Astrocyte of the cerebellum (primary cell): ENCODE results near the gene FOXP3.

Experiments
- DNase-seq: peaks from one replicate; pipeline ENCODE4 v3.0.0-alpha.2; 2011; ENCODE audit warnings: low read depth
- H3K4me3 ChIP-seq: 2 replicates; pipeline ENCODE4 v1.5.1; 2011; ENCODE audit warnings: mild to moderate bottlenecking, low read depth, low read length, moderate library complexity
- CTCF ChIP-seq: IDR thresholded peaks from 2 replicates; pipeline ENCODE4 v1.5.1; 2012; ENCODE audit warnings: low read length, low read depth, moderate library complexity, mild to moderate bottlenecking; ENCODE audit errors: missing control alignments
- in situ Hi-C: cut with HindIII; loops from 2 replicates; pipeline ENCODE4 v1.10.0; 2017; ENCODE audit warnings: low sequenced_read_pairs

FOXP3 gene

GRCh38 chrX:49286136-49286535 lies 21.6 kb upstream of the FOXP3 start:
- H3K4me3 ChIP-seq = no peak overlapping the region
- in situ Hi-C loops = no loop called here
- no peak for TF ChIP-seq CTCF
- DNase-seq = no peak

- H3K4me3 ChIP-seq = no peak overlapping the region
- in situ Hi-C loops = no loop called here
- TF ChIP-seq CTCF = no peak
- no peak for DNase-seq
These were observed 19.7 kb upstream of the FOXP3 start for GRCh38 chrX:49284212-49284611.

- H3K4me3 ChIP-seq = no peak overlapping the region
- DNase-seq = no peak
- in situ Hi-C loops = no loop called here
- peak; percentile 34 for TF ChIP-seq CTCF
These were observed 18.1 kb upstream of the FOXP3 start for GRCh38 chrX:49282647-49283011.

GRCh38 chrX:49278081-49278480 lies 13.6 kb upstream of the FOXP3 start:
- in situ Hi-C loops = no loop called here
- no peak for TF ChIP-seq CTCF
- no peak for DNase-seq
- H3K4me3 ChIP-seq = no peak overlapping the region

DNA sequence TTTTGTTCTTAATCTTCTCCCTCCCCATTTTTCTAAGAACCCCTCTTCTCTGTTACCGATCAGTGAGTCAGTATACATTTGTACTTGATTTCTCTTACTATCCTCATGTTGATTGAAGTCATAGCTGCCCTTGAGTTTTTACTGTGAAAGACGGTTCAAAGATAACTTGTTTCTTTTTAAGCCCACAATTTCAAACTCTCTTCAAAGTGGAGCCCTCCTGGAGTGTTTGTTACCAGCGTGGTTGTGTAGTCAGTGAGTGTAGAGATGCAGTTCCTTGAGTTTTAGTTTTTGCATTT lies 13.0 kb upstream of the FOXP3 start:
- DNase-seq = no peak
- in situ Hi-C loops = no loop called here
- TF ChIP-seq CTCF = no peak
- no peak overlapping the region for H3K4me3 ChIP-seq

DNA sequence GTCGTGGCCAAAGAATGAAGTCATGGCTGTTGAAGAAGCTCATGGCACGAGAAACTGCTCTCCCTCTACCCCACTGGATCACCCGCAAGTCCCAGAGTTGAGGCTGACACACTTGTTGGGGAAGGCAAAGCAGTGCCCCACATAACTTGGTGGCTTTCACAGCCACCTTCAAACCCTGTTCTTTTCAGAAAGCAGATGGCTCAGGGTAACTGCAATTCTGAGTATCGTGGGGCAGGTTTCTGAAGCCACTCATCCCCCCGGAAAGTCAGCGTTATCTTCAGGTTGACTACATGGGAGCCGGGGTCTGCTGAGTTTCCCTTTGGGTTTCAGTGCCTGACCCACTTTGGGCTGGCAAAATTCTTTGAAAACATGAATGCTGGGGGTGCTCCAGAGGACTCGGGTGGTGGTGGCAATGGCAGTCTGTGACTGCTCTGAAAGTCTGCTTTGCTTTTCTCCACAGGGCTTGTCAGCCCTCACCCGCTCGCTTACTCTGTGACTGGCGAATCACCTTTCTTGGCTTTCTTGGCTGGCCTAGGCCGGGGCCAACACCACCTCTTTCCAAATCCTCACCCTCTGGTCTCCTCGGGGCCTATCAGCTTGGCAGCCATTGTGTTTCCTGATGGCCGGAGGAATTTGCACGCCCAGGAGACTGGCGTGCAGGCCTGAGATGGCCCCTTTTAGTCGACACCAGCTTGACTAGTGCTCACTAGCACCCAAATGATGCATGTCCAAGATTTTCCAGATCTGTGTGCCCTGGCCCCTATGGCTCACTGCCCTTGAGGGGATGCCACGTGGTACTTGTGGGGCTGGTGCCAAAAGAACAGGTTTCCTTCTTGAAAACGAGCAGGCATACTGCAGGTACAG lies 12.4 kb upstream of the FOXP3 start:
- no peak overlapping the region for H3K4me3 ChIP-seq
- in situ Hi-C loops = no loop called here
- TF ChIP-seq CTCF = no peak
- no peak for DNase-seq
